Natural killer cell (primary cell): ENCODE results near the gene EIF3M. TPM values are rescaled to one million over a fixed set of nuclear protein-coding genes. Genes with fewer than 3 reads are reported as not detected.
A peak's percentile ranks its signal among the peaks of the same experiment; 100 is the strongest.
"Not testable (repeated sequence)": the region's sequence is repeated elsewhere in the genome, so short reads cannot be mapped to it uniquely, and the experiment has no call there.

Source experiments
- ATAC-seq, 3 donors: fragments of 150-1000 bp in 2 of 3; fragments of 200-7000 bp in 1 of 3; cut with Tn5 transposase; 1 replicate in 1 of 3; 2 replicates in 2 of 3; pipeline ENCODE4 v1.10.0; 2021; ENCODE audit warnings: mild to moderate bottlenecking in 2 of 3, moderate library complexity in 2 of 3
- DNase-seq, 2 donors: peaks; one replicate each; pipeline versions ENCODE4 v3.0.0 to v3.0.0-alpha.2; 2013 to 2021; ENCODE audit warnings: mixed read lengths in 1 of 2
- H3K27ac ChIP-seq: one replicate; pipeline ENCODE4 v1.5.1; 2013; ENCODE audit warnings: mild to moderate bottlenecking, low read length
- H3K27me3 ChIP-seq: one replicate; pipeline ENCODE4 v1.6.1; 2013; ENCODE audit warnings: low read length; ENCODE audit not compliant: control insufficient read depth, insufficient read depth
- H3K36me3 ChIP-seq: one replicate; pipeline ENCODE4 v1.6.1; 2013; ENCODE audit warnings: low read length; ENCODE audit not compliant: control insufficient read depth, insufficient read depth
- H3K4me1 ChIP-seq: one replicate; pipeline ENCODE4 v1.6.1; 2013; ENCODE audit warnings: low read length; ENCODE audit not compliant: control insufficient read depth, insufficient read depth
- H3K4me3 ChIP-seq: one replicate; pipeline ENCODE4 v1.5.1; 2013; ENCODE audit warnings: low read length
- H3K9me3 ChIP-seq: one replicate; pipeline ENCODE4 v1.6.1; 2013; ENCODE audit warnings: low read length; ENCODE audit not compliant: control insufficient read depth, insufficient read depth
- H3K27ac Mint-ChIP-seq, 2 donors: one replicate each; pipeline ENCODE4 v1.8.0; 2022; ENCODE audit warnings: mild to moderate bottlenecking in 2 of 2, mixed read lengths in 2 of 2, moderate library complexity in 1 of 2
- H3K27me3 Mint-ChIP-seq, 2 donors: one replicate each; pipeline ENCODE4 v1.8.0; 2022; ENCODE audit warnings: low read depth in 2 of 2, mixed read lengths in 2 of 2
- H3K36me3 Mint-ChIP-seq: one replicate; pipeline ENCODE4 v1.8.0; 2022; ENCODE audit warnings: mixed read lengths
- H3K4me1 Mint-ChIP-seq, 2 donors: one replicate each; pipeline ENCODE4 v1.8.0; 2022; ENCODE audit warnings: mixed read lengths in 2 of 2
- H3K4me3 Mint-ChIP-seq: one replicate; pipeline ENCODE4 v1.8.0; 2022; ENCODE audit warnings: mild to moderate bottlenecking, moderate library complexity, mixed read lengths
- H3K9me3 Mint-ChIP-seq, 2 donors: one replicate each; pipeline ENCODE4 v1.8.0; 2022; ENCODE audit warnings: mixed read lengths in 2 of 2
- WGBS: methylation state at CpG from one replicate; pipeline ENCODE4 v1.1.7; 2013; ENCODE audit warnings: missing lambda C conversion rate; ENCODE audit not compliant: insufficient coverage; 5-methylcytosine and 5-hydroxymethylcytosine counted together
- intact Hi-C: fragments of 100-400 bp; cut with micrococcal nuclease; formaldehyde crosslinking; loops from one replicate; pipeline ENCODE4 v1.14.2; 2022
- total RNA-seq, 4 donors: library from RNA; stranded (reverse); fragments of 120-200 nt in 1 of 4; gene quantifications; one replicate each; pipeline versions ENCODE4 v1.2.3 to v1.2.4, GENCODE V29; 2013 to 2022
- TF ChIP-seq, protein P1 (sequence below): fragments of 200-600 bp; IDR thresholded peaks from one replicate; pipeline ENCODE4 v1.8.0; 2022; ENCODE audit warnings: antibody characterized with exemption

EIF3M gene
- total RNA-seq, 3 donors from 2014 or later (not counting 1 experiment from before 2014, with no cell fraction given): 146 to 165 (median 155) TPM

DNA sequence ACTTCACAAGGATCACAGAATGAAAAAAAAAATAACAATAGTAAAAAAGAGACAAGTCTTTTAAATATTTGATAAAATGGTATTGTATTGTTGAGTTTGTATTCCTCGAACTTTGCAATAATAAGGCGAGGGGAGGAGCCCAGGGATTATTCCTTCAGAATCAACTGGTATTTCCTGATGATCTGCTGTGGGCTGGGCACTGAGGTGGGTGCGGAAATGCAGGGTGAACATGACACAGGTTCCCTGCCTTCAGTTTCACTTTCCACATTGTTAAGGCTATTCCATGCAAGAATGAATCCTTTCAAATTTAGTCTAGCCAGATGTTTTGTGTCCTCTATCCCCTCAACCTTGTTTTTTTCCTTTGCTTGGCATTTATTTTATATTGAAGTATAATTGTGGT, 2.1 kb upstream of the EIF3M start:
- Histone ChIP-seq H3K27me3 (no peaks in the 10 kb centered on the region), H3K27ac (no peak overlapping the region), H3K4me1 (peaks cover 12% of the 10 kb centered on the region), H3K4me3 (no peak overlapping the region), H3K9me3 (no peaks in the 10 kb centered on the region), H3K36me3 (no peaks in the 10 kb centered on the region)
- H3K36me3 Mint-ChIP-seq: no peaks in the 10 kb centered on the region
- no peak for ATAC-seq
- TF ChIP-seq, protein P1, sequence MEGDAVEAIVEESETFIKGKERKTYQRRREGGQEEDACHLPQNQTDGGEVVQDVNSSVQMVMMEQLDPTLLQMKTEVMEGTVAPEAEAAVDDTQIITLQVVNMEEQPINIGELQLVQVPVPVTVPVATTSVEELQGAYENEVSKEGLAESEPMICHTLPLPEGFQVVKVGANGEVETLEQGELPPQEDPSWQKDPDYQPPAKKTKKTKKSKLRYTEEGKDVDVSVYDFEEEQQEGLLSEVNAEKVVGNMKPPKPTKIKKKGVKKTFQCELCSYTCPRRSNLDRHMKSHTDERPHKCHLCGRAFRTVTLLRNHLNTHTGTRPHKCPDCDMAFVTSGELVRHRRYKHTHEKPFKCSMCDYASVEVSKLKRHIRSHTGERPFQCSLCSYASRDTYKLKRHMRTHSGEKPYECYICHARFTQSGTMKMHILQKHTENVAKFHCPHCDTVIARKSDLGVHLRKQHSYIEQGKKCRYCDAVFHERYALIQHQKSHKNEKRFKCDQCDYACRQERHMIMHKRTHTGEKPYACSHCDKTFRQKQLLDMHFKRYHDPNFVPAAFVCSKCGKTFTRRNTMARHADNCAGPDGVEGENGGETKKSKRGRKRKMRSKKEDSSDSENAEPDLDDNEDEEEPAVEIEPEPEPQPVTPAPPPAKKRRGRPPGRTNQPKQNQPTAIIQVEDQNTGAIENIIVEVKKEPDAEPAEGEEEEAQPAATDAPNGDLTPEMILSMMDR: no peak
- no peak for DNase-seq
- H3K4me3 Mint-ChIP-seq: peak overlapping the region; percentile 25
- H3K27ac Mint-ChIP-seq: no peak overlapping the region
- 91% methylated on average over 3 of the region's 3 CpGs for WGBS
- H3K9me3 Mint-ChIP-seq: no peaks in the 10 kb centered on the region
- H3K27me3 Mint-ChIP-seq: no peaks in the 10 kb centered on the region
- intact Hi-C loops: loop anchor here (5.0 kb wide), 2 partner anchors 1074 to 1214 kb away; partner anchors contain the start of genes DCDC1, DNAJC24, ELP4 and IMMP1L
- peaks cover 29 to 33% of the 10 kb centered on the region in 2 donors for H3K4me1 Mint-ChIP-seq

DNA sequence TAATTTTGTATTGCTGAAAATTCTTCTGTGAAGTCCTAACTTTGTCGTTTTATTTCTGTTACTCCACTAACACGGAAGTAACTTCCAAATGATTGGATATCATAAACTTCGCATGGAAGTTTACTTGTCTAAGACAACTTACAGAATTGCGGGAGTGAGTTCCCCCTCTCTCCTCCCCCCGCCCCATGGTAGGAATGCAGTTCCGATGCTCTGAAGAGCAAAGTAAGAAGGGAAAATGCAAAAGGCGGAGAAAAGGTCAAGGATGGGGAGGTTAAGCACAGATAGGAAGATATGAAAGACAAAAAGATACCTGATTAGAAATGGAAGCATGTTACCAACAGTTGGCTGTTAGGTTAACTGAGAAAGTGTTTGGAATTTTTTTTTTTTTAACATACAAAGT, 1.3 kb downstream of the EIF3M start:
- DNase-seq (peak in 1 of 2 donors; percentile 12), ATAC-seq (no peak)
- Mint-ChIP-seq H3K36me3 (no peaks in the 10 kb centered on the region), H3K27ac (peak overlapping the region; percentile 94 to 98), H3K4me1 (peaks cover 35 to 47% of the 10 kb centered on the region in 2 donors), H3K9me3 (no peaks in the 10 kb centered on the region), H3K27me3 (no peaks in the 10 kb centered on the region), H3K4me3 (peak overlapping the region; percentile 98)
- Histone ChIP-seq H3K9me3 (no peaks in the 10 kb centered on the region), H3K4me1 (peaks cover 12% of the 10 kb centered on the region), H3K36me3 (peaks cover 9% of the 10 kb centered on the region), H3K4me3 (peak overlapping the region; percentile 89), H3K27ac (peak overlapping the region; percentile 13), H3K27me3 (no peaks in the 10 kb centered on the region)
- WGBS: 42% methylated on average over 7 of the region's 7 CpGs
- TF ChIP-seq, protein P1: no peak
- intact Hi-C loops: loop anchor here (5.0 kb wide), 2 partner anchors 1078 to 1218 kb away; partner anchors contain the start of genes DCDC1, DNAJC24, ELP4 and IMMP1L

DNA sequence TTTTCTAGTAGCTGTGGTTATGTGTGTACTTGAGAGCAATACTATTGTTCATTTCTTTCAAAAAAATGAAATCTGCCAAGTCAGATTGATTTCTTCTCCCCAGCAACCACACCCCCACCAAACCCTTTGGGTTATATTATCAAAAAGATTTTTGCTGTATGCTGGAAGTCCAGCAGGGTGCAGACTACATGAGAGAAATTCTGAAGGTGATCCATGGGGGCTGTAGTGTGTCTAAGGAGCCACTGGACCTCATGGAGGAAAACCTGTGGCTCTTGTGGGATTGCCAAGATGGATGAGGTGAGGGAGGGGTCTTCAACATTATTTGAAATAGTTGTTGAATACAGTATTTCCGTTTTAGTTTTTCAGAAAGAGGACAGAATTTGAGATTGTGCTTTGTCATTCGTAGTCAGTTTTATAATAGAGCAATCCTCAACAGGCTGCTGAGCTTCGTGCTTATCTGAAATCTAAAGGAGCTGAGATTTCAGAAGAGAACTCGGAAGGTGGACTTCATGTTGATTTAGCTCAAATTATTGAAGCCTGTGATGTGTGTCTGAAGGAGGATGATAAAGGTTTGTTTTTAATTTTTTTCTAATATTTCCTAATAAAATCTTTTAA, 3.1 kb downstream of the EIF3M start:
- Histone ChIP-seq H3K36me3 (peaks cover 23% of the 10 kb centered on the region), H3K4me3 (no peak overlapping the region), H3K9me3 (no peaks in the 10 kb centered on the region), H3K27me3 (no peaks in the 10 kb centered on the region), H3K27ac (no peak overlapping the region), H3K4me1 (peaks cover 12% of the 10 kb centered on the region)
- TF ChIP-seq, protein P1: no peak
- Mint-ChIP-seq H3K27ac (peak overlapping the region in 1 of 2 donors; percentile 94), H3K27me3 (no peaks in the 10 kb centered on the region), H3K4me1 (peaks cover 35 to 47% of the 10 kb centered on the region in 2 donors), H3K9me3 (no peaks in the 10 kb centered on the region), H3K4me3 (peak overlapping the region; percentile 9), H3K36me3 (peaks cover 3% of the 10 kb centered on the region)
- 75% methylated on average over 4 of the region's 4 CpGs for WGBS
- DNase-seq (peak in 1 of 2 donors; percentile 19), ATAC-seq (no peak)
- intact Hi-C loops: no loop called here

- H3K36me3 Mint-ChIP-seq: peaks cover 22% of the 10 kb centered on the region
- no peaks in the 10 kb centered on the region for H3K9me3 Mint-ChIP-seq
- ATAC-seq (peak in 1 of 3 donors; percentile 53), DNase-seq (no peak)
- peaks cover 92% of the 10 kb centered on the region for H3K36me3 ChIP-seq
- H3K4me1 Mint-ChIP-seq: peaks cover 6 to 18% of the 10 kb centered on the region in 2 donors
- TF ChIP-seq, protein P1: no peak
- H3K27ac ChIP-seq: no peak overlapping the region
- intact Hi-C loops: no loop called here
- H3K9me3 ChIP-seq: no peaks in the 10 kb centered on the region
- no peaks in the 10 kb centered on the region for H3K27me3 ChIP-seq
- no peaks in the 10 kb centered on the region for H3K27me3 Mint-ChIP-seq
- no peak overlapping the region for H3K4me3 ChIP-seq
- H3K27ac Mint-ChIP-seq: no peak overlapping the region
- no peaks in the 10 kb centered on the region for H3K4me1 ChIP-seq
- no peak overlapping the region for H3K4me3 Mint-ChIP-seq
These were observed 10.6 kb downstream of the EIF3M start for GRCh38 chr11:32594272-32594671.

- H3K4me1 ChIP-seq, H3K27ac ChIP-seq, H3K27me3 Mint-ChIP-seq, intact Hi-C loops, H3K27me3 ChIP-seq, H3K9me3 ChIP-seq, DNase-seq, H3K4me3 ChIP-seq, ATAC-seq, H3K4me3 Mint-ChIP-seq, H3K27ac Mint-ChIP-seq, H3K9me3 Mint-ChIP-seq: not testable (repeated sequence)
- peaks cover 6 to 18% of the 10 kb centered on the region in 2 donors for H3K4me1 Mint-ChIP-seq
- H3K36me3 ChIP-seq: peaks cover 93% of the 10 kb centered on the region
- H3K36me3 Mint-ChIP-seq: peaks cover 28% of the 10 kb centered on the region
- WGBS: 92% methylated on average over 14 of the region's 14 CpGs
These were observed 12.5 kb downstream of the EIF3M start for GRCh38 chr11:32596114-32596513.
